Chondrocyte (in vitro differentiated cells): ENCODE measurements around the gene CIROP. TPM values are rescaled to one million over a fixed set of nuclear protein-coding genes. Genes with fewer than 3 reads are reported as not detected.
A peak's percentile ranks its signal among the peaks of the same experiment; 100 is the strongest.

ENCODE experiments used
- DNase-seq: peaks from one replicate; pipeline ENCODE4 v3.0.0; 2021; ENCODE audit warnings: mixed read lengths, low spot score
- H3K27ac Mint-ChIP-seq: one replicate; pipeline ENCODE4 v1.8.0; 2021; ENCODE audit warnings: mild to moderate bottlenecking, moderate library complexity, mixed read lengths; ENCODE audit not compliant: unreplicated experiment
- H3K27me3 Mint-ChIP-seq: 2 replicates; pipeline ENCODE4 v1.8.0; 2021; ENCODE audit warnings: low read depth, mixed read lengths
- H3K36me3 Mint-ChIP-seq: 2 replicates; pipeline ENCODE4 v1.8.0; 2021; ENCODE audit warnings: low read depth, mixed read lengths
- H3K4me1 Mint-ChIP-seq: 2 replicates; pipeline ENCODE4 v1.8.0; 2021; ENCODE audit warnings: low read depth, mild to moderate bottlenecking, mixed read lengths
- H3K4me3 Mint-ChIP-seq: one replicate; pipeline ENCODE4 v1.8.0; 2021; ENCODE audit warnings: mild to moderate bottlenecking, moderate library complexity, mixed read lengths; ENCODE audit not compliant: unreplicated experiment
- H3K9me3 Mint-ChIP-seq: 2 replicates; pipeline ENCODE4 v1.8.0; 2021; ENCODE audit warnings: low read depth, mixed read lengths
- total RNA-seq: library from RNA; stranded (reverse); gene quantifications from 3 replicates; pipeline ENCODE4 v1.2.1, GENCODE V29; 2021
- TF ChIP-seq, protein P1 (sequence below): fragments of 200-600 bp; sonication (generic); IDR thresholded peaks from 2 replicates; pipeline ENCODE4 v1.5.0; 2021; ENCODE audit warnings: antibody characterized with exemption, mild to moderate bottlenecking, moderate library complexity

The CIROP gene
- total RNA-seq, 1 donor from 2014 or later: not detected

DNA sequence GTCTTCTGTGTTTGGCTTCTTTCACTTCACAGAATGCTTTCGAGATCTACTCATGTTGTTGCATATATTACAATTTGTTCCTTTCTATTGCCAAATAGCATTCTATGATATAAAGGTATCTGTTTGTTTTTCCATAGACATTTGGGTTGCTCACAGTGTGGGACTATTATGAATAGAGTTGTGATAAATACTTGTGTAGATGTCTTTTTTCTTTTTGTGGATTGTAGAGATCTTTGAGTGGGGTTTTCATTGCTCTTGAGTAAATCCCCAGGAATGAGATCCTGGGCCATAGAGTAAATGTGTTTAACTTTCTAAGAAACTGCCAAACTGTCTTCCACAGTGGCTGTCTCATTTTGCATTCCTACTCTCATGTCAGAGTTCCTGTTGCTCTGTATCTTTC is 39.1 kb upstream of the CIROP start:
- Mint-ChIP-seq H3K27ac (no peak overlapping the region), H3K4me1 (peaks cover 15% of the 10 kb centered on the region), H3K4me3 (no peak overlapping the region), H3K36me3 (no peaks in the 10 kb centered on the region), H3K27me3 (peaks cover 15% of the 10 kb centered on the region), H3K9me3 (peaks cover 4% of the 10 kb centered on the region)
- TF ChIP-seq, protein P1, sequence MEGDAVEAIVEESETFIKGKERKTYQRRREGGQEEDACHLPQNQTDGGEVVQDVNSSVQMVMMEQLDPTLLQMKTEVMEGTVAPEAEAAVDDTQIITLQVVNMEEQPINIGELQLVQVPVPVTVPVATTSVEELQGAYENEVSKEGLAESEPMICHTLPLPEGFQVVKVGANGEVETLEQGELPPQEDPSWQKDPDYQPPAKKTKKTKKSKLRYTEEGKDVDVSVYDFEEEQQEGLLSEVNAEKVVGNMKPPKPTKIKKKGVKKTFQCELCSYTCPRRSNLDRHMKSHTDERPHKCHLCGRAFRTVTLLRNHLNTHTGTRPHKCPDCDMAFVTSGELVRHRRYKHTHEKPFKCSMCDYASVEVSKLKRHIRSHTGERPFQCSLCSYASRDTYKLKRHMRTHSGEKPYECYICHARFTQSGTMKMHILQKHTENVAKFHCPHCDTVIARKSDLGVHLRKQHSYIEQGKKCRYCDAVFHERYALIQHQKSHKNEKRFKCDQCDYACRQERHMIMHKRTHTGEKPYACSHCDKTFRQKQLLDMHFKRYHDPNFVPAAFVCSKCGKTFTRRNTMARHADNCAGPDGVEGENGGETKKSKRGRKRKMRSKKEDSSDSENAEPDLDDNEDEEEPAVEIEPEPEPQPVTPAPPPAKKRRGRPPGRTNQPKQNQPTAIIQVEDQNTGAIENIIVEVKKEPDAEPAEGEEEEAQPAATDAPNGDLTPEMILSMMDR: no peak
- DNase-seq: no peak

DNA sequence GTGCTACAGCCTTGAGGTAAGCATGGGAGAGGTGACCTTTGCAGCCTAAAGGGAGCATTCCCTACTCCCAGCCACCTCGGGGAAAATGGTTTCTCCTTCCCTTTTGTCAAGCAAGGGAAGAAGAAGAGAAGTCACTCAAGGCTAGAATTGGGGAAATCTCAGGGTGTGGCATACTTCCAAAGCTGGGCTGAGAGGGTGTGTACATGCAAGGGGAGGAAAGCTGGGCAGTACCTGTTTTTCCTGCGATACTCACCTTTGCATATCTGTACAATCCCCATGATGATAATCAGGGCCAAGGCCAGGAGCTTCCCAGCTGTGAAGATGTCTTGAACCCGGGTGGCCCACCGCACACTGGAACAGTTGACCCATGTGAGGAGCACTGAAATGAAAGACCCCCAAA is 38.0 kb upstream of the CIROP start:
- Mint-ChIP-seq H3K4me3 (no peak overlapping the region), H3K27me3 (peaks cover 15% of the 10 kb centered on the region), H3K4me1 (peaks cover 15% of the 10 kb centered on the region), H3K36me3 (no peaks in the 10 kb centered on the region), H3K27ac (no peak overlapping the region), H3K9me3 (no peaks in the 10 kb centered on the region)
- TF ChIP-seq, protein P1: no peak
- no peak for DNase-seq

- no peaks in the 10 kb centered on the region for H3K36me3 Mint-ChIP-seq
- H3K9me3 Mint-ChIP-seq: no peaks in the 10 kb centered on the region
- peaks cover 15% of the 10 kb centered on the region for H3K27me3 Mint-ChIP-seq
- no peak for DNase-seq
- H3K4me3 Mint-ChIP-seq: no peak overlapping the region
- TF ChIP-seq, protein P1: no peak
- peak overlapping the region; percentile 70 for H3K27ac Mint-ChIP-seq
- peaks cover 15% of the 10 kb centered on the region for H3K4me1 Mint-ChIP-seq
Observed at GRCh38 chr14:23141706-23142444, 37.1 kb upstream of the CIROP start.

DNA sequence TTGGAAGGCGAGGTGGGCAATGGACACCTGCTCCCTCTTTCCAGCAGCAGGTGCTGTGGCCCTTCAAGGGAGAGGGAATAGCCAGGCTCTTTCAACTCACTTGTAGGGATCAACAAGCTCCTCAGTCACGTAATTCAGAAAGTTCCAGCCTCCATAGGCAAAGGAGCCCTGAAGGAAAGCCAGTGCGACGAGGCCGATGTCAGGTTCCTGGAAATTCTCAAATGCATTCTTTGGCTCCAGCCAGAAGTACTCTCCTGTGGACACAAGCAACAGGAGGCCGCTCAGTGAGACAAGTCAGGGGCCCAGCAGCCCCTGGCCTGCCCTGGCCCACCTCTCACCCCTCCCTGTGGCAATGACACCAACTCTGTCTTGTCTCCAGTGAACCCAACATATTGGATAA is 35.6 kb upstream of the CIROP start:
- peaks cover 8% of the 10 kb centered on the region for H3K27me3 Mint-ChIP-seq
- TF ChIP-seq, protein P1: no peak
- no peaks in the 10 kb centered on the region for H3K9me3 Mint-ChIP-seq
- H3K4me1 Mint-ChIP-seq: peaks cover 15% of the 10 kb centered on the region
- H3K36me3 Mint-ChIP-seq: no peaks in the 10 kb centered on the region
- no peak overlapping the region for H3K4me3 Mint-ChIP-seq
- no peak overlapping the region for H3K27ac Mint-ChIP-seq
- no peak for DNase-seq

DNA sequence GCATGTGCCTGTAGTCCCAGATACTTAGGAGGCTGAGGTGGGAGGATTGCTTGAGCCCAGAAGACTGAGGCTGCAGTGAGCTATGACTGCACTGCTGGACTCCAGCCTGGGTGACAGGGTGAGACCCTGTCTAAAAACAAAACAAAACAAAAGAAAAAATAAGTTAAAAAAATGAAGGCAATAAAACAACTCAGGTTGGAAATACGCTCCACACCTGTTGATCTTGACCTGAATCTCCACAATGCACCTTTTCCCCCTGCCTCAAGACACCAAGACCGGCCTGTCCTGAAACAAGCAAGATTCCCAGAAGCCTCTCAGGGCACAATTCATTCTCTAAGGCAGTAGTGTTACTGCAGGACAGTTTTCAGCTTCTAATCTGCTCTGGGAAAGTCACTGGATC is 35.1 kb upstream of the CIROP start:
- H3K27me3 Mint-ChIP-seq: peaks cover 8% of the 10 kb centered on the region
- TF ChIP-seq, protein P1: no peak
- peaks cover 15% of the 10 kb centered on the region for H3K4me1 Mint-ChIP-seq
- H3K9me3 Mint-ChIP-seq: no peaks in the 10 kb centered on the region
- no peaks in the 10 kb centered on the region for H3K36me3 Mint-ChIP-seq
- no peak for DNase-seq
- no peak overlapping the region for H3K27ac Mint-ChIP-seq
- H3K4me3 Mint-ChIP-seq: no peak overlapping the region
